Tibial nerve (tissue), 4 donors: Measurements from ENCODE around the gene JUN. TPM values are rescaled to one million over a fixed set of nuclear protein-coding genes. Genes with fewer than 3 reads are reported as not detected.

Experiments used
- DNase-seq, 2 donors: peaks; one replicate each; pipeline ENCODE4 v3.0.0-alpha.2; 2019; ENCODE audit warnings: low spot score in 2 of 2
- H3K27ac ChIP-seq, 4 donors: fragments of 200-600 bp; sonication (generic) in 3 of 4; one replicate each; pipeline ENCODE4 v1.5.1; 2017 to 2019; ENCODE audit warnings: mild to moderate bottlenecking in 1 of 4
- H3K27me3 ChIP-seq, 2 donors: fragments of 200-600 bp; sonication (generic) in 1 of 2; one replicate each; pipeline versions ENCODE4 v1.5.1 to v1.6.0; 2017 to 2019
- H3K36me3 ChIP-seq, 3 donors: fragments of 200-600 bp; sonication (generic); one replicate each; pipeline ENCODE4 v1.5.1; 2018 to 2019
- H3K4me1 ChIP-seq, 4 donors: fragments of 200-600 bp; sonication (generic) in 3 of 4; one replicate each; pipeline ENCODE4 v1.5.1; 2017 to 2019
- H3K4me3 ChIP-seq, 4 donors: fragments of 200-600 bp; sonication (generic) in 3 of 4; one replicate each; pipeline ENCODE4 v1.5.1; 2017 to 2019; ENCODE audit warnings: mild to moderate bottlenecking in 1 of 4, moderate library complexity in 1 of 4
- H3K9me3 ChIP-seq, 4 donors: fragments of 200-600 bp; sonication (generic) in 3 of 4; one replicate each; pipeline ENCODE4 v1.5.1; 2017 to 2019
- EP300 ChIP-seq, 2 donors: sonication (generic); formaldehyde crosslinking; IDR thresholded peaks; one replicate each; pipeline ENCODE4 v1.6.1; 2017; ENCODE audit warnings: antibody characterized with exemption in 2 of 2, mild to moderate bottlenecking in 1 of 2
- POLR2A ChIP-seq, 2 donors: fragments of 450-650 bp; IDR thresholded peaks; one replicate each; pipeline ENCODE4 v1.6.1; 2017; ENCODE audit warnings: antibody characterized with exemption in 2 of 2, mild to moderate bottlenecking in 2 of 2, moderate library complexity in 2 of 2
- WGBS, 2 donors: methylation state at CpG; one replicate each; pipeline ENCODE4 v1.1.5; 2018; 5-methylcytosine and 5-hydroxymethylcytosine counted together
- total RNA-seq, 4 donors: library from RNA; depleted of rRNA; stranded (reverse); fragments of >200 nt; gene quantifications; one replicate each; pipeline ENCODE4 v1.1.0, GENCODE V29; 2016
- TF ChIP-seq, protein P1 (sequence below), 5 experiments: fragments of 200-600 bp in 3 of 5; fragments of 450-650 bp in 2 of 5; sonication (generic) in 3 of 5; IDR thresholded peaks; one replicate each; pipeline ENCODE4 v1.5.1; 2016 to 2019; ENCODE audit warnings: antibody characterized with exemption in 5 of 5, mild to moderate bottlenecking in 3 of 5, moderate library complexity in 2 of 5

JUN gene
- total RNA-seq, 4 donors from 2014 or later: 169 to 267 (median 192) TPM

DNA sequence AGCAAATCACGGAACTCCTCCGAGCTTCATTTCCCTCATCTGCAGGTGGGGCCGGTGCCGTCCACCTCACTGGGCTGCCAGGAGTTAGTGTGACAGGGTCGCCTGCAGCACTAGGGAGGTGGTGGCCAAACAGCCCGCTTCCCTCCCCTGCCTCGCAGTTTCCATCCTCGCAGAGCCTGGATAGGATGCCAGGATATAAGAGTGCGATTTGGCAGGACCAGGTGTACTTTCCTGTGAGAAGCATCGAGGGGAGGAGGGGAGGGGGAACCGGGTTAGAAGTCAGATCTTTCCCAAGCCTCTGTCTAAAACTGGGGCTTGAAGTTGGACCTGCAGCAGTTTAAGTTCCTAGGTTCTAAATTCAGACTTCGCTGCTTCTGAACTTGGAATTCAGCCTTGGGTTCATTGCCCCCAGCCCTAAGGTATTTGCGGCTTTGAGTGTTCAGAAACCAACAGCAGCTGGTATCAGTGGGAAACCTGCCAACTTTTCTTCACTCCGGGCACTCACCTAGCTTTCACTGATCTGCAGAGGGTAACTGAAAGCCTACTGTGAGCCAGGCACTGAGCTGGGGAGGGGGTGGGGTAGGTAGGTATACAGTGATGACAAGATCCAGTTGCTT is 1.7 kb upstream of the JUN start:
- H3K9me3 ChIP-seq: peaks cover 0 to 12% (median 0%) of the 10 kb centered on the region in 4 donors
- H3K27ac ChIP-seq: peak overlapping the region; percentile 98 to 100 (median 100)
- H3K4me1 ChIP-seq: peaks cover 0 to 18% (median 10%) of the 10 kb centered on the region in 4 donors
- peak in 1 of 2 donors; percentile 48 for DNase-seq
- H3K36me3 ChIP-seq: peaks cover 0 to 14% (median 0%) of the 10 kb centered on the region in 3 donors
- no peaks in the 10 kb centered on the region for H3K27me3 ChIP-seq
- peak overlapping the region; percentile 77 to 97 (median 84) for H3K4me3 ChIP-seq
- WGBS, 2 donors: 8 to 9% methylated on average over 10 to 11 of the region's 14 CpGs
- TF ChIP-seq EP300 (IDR thresholded peaks at IDR 0.05) (no peak), POLR2A (IDR thresholded peaks at IDR 0.05) (no peak)
- TF ChIP-seq, protein P1, sequence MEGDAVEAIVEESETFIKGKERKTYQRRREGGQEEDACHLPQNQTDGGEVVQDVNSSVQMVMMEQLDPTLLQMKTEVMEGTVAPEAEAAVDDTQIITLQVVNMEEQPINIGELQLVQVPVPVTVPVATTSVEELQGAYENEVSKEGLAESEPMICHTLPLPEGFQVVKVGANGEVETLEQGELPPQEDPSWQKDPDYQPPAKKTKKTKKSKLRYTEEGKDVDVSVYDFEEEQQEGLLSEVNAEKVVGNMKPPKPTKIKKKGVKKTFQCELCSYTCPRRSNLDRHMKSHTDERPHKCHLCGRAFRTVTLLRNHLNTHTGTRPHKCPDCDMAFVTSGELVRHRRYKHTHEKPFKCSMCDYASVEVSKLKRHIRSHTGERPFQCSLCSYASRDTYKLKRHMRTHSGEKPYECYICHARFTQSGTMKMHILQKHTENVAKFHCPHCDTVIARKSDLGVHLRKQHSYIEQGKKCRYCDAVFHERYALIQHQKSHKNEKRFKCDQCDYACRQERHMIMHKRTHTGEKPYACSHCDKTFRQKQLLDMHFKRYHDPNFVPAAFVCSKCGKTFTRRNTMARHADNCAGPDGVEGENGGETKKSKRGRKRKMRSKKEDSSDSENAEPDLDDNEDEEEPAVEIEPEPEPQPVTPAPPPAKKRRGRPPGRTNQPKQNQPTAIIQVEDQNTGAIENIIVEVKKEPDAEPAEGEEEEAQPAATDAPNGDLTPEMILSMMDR (IDR thresholded peaks at IDR 0.05): no peak

DNA sequence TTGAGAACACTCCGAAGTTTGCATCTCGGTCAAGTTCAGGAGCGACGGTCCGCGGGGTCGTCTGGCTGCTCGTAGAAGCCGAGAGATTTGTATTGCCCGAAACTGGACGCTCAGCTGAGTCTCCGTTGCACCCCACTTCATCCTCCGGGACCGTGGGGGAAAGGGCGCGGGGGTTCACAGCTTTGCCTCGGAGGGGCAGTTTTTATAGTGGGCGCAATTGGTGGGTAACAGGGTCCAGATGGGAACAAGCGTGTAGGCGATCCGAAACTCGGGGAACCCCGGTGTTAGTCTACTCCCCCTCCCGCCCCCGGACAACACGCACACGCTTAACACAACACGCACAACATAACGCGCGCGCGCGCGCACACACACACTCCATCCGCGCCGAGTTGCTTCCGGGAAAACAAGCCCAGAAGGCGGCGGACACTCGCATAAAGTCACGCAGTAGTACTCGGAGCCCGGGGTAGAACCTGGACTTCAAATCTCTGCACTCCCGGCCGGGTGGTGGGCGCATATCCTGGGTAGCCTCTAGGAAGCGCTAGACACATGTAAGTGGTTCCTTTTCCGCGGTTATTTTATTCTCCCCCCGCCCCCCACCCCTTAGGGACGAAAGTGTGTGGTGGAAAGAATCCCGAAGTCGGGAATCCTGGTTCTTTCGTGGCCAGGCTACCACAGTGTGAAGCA is 1.1 kb upstream of the JUN start:
- Histone ChIP-seq H3K9me3 (peaks cover 0 to 12% (median 0%) of the 10 kb centered on the region in 4 donors), H3K27me3 (no peaks in the 10 kb centered on the region), H3K4me1 (peaks cover 0 to 25% (median 13%) of the 10 kb centered on the region in 4 donors), H3K4me3 (peak overlapping the region; percentile 77 to 97 (median 84)), H3K36me3 (peaks cover 0 to 14% (median 0%) of the 10 kb centered on the region in 3 donors), H3K27ac (peak overlapping the region; percentile 98 to 100 (median 100))
- peak; percentile 86 to 88 for DNase-seq
- 1% methylated on average over 37 to 56 of the region's 56 CpGs for WGBS, 2 donors
- TF ChIP-seq EP300 (IDR thresholded peaks at IDR 0.05): peak in 1 of 2 donors; percentile 57
- TF ChIP-seq POLR2A (IDR thresholded peaks at IDR 0.05): peak in 1 of 2 donors; percentile 52
- TF ChIP-seq, protein P1 (IDR thresholded peaks at IDR 0.05): peak; percentile 54 to 86 (median 70)

DNA sequence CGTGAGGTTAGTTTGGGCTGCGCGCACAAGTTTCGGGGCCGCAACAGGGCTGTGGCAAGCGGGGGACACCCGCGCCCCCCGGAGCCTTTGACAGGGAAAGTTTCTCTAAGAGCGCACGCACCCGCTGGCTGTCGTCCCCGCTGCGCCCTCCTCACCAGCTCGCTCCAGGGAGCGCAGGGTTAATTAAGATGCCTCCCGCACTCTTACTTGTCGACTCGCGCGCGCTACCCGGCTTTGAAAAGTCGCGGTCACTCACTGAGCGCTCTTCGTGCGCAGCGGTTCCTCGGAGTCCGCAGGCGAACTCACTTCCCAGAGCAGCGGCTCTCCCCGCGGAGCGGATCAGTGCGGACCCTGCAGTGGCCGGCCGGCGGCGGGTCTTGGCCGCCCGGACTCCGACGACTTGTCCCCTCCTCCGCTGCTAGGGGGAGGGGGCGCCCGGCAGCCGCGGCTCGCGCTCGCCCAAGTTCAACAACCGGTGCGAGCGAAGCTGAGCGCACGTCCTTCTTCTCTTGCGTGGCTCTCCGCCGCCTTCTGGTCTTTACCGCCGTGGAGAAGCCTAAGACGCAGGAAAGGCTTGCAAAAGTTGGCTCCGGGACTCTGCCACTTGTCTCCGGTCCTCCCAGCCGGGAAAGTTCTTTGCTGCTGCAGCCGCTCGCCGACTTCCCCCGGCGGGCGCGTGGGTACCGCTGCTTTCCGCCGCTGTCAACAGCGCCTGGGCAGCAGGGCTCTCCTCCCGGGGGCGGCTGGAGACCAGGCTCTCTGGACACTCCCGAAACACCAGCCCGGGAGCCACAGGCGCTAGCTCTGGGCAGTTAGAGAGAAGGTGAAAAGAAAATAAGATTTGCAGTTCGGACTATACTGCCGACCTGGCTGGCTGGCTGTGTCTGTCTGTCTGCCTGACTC is 506 bp downstream of the JUN start:
- Histone ChIP-seq H3K4me3 (peak overlapping the region; percentile 65 to 97 (median 81)), H3K27ac (peak overlapping the region; percentile 95 to 100 (median 99))
- 1% methylated on average over 23 to 56 of the region's 86 CpGs for WGBS, 2 donors

DNA sequence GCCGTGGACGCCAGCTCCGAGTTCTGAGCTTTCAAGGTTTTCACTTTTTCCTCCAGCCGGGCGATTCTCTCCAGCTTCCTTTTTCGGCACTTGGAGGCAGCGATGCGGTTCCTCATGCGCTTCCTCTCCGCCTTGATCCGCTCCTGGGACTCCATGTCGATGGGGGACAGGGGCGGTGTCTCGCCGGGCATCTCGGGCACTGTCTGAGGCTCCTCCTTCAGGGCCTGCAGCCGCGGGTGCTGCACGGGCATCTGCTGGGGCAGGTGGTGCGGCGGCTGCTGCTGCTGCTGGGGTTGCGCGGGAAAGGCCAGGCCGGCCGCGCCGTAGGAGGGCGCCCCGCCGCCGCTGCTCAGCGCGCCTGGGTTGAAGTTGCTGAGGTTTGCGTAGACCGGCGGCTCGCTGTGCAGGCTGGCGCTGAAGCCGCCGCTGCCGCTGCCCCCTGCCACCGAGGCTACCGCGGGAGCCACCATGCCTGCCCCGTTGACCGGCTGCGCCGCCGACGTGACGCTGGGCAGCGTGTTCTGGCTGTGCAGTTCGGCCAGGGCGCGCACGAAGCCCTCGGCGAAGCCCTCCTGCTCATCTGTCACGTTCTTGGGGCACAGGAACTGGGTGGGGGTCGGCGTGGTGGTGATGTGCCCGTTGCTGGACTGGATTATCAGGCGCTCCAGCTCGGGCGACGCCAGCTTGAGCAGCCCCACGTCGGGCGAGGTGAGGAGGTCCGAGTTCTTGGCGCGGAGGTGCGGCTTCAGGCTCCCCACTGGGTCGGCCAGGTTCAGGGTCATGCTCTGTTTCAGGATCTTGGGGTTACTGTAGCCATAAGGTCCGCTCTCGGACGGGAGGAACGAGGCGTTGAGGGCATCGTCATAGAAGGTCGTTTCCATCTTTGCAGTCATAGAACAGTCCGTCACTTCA is 1.4 kb downstream of the JUN start:
- Histone ChIP-seq H3K27ac (peak overlapping the region; percentile 95 to 100 (median 99)), H3K27me3 (no peaks in the 10 kb centered on the region), H3K4me3 (peak overlapping the region; percentile 65 to 97 (median 81)), H3K4me1 (peaks cover 0 to 30% (median 16%) of the 10 kb centered on the region in 4 donors), H3K9me3 (no peaks in the 10 kb centered on the region), H3K36me3 (peaks cover 0 to 8% (median 0%) of the 10 kb centered on the region in 3 donors)
- WGBS, 2 donors: 0 to 1% methylated on average over 27 to 29 of the region's 82 CpGs
- DNase-seq: peak; percentile 23 to 38
- TF ChIP-seq EP300 (IDR thresholded peaks at IDR 0.05) (peak in 1 of 2 donors; percentile 77), POLR2A (IDR thresholded peaks at IDR 0.05) (peak in 1 of 2 donors; percentile 29)
- TF ChIP-seq, protein P1 (IDR thresholded peaks at IDR 0.05): peak in 3 of 5 experiments; percentile 3 to 27 (median 7)

More for the DNA sequence above, 506 bp downstream of the JUN start:
- H3K4me1 ChIP-seq: peaks cover 0 to 30% (median 16%) of the 10 kb centered on the region in 4 donors
- H3K27me3 ChIP-seq: no peaks in the 10 kb centered on the region
- TF ChIP-seq POLR2A (IDR thresholded peaks at IDR 0.05) (peak in 1 of 2 donors; percentile 8), EP300 (IDR thresholded peaks at IDR 0.05) (peak in 1 of 2 donors; percentile 3)
- TF ChIP-seq, protein P1 (IDR thresholded peaks at IDR 0.05): peak in 1 of 5 experiments; percentile 9
- peaks cover 0 to 5% (median 0%) of the 10 kb centered on the region in 4 donors for H3K9me3 ChIP-seq
- peaks cover 0 to 8% (median 0%) of the 10 kb centered on the region in 3 donors for H3K36me3 ChIP-seq
- peak; percentile 37 to 45 for DNase-seq
